ENCODE measurements around the gene HNRNPF.

Gene HNRNPF

DNA sequence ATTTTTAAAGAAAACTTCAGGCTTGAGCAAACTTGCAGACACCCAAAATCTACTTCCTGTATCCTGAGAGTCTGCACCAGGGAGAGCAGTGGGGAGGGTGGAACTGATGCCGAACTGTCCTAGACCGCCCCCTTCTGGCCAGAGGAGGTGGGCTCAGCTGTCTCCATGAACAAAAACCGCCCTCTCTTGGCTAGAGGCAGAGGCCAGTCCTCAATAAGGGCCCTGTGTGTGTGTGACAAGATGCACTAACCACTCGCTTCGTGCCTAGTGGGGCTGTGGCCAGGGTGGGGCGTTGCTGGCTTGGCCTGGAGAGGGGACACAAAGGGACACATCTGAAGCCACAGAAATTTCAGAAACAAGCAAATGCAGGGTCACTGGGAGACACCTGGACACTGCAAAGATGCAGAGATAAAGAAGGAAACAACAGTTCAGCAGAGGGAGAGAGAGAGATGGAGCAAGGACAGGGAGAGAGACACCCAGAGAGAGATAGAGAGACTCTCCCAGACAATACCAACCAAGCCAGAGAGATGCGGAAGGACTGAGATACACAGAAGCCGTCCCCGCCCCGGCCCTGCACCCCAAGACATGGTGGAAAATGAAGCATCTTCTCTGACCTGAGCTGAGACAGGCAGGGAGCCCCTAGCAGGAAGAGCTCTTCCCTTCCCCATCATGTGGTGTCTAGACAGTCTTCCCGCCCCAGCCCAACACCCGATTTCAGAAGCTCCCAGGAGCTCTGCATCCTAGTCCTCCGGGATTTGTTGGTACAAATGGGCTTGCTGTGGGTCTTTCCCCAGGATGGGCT, 60.3 kb downstream of the HNRNPF start:
- H3K27ac ChIP-seq (ENCODE audit: low read depth, low read length) = no peak overlapping the region
- no peaks in the 10 kb centered on the region for H3K9me3 ChIP-seq (ENCODE audit: control insufficient read depth, insufficient read depth, low read length)
- no peak overlapping the region for H3K4me3 ChIP-seq (ENCODE audit: low read length)
- TF ChIP-seq CTCF (IDR thresholded peaks at IDR 0.05; ENCODE audit: low read depth, low read length, poor library complexity, severe bottlenecking) (peak; percentile 96), EZH2phosphoT487 (IDR thresholded peaks at IDR 0.05; ENCODE audit: borderline replicate concordance, low read length) (no peak)
- H3K4me1 ChIP-seq (ENCODE audit: control insufficient read depth, low read length) = peaks cover 9% of the 10 kb centered on the region
- H3K36me3 ChIP-seq (ENCODE audit: control insufficient read depth, low read length) = no peaks in the 10 kb centered on the region
- H3K4me2 ChIP-seq (ENCODE audit: low read length) = peak overlapping the region; percentile 30; the same call in 1 of the 2 replicates
- H4K20me1 ChIP-seq (ENCODE audit: control insufficient read depth, insufficient read depth, low read depth, low read length) = no peaks in the 10 kb centered on the region
- H3F3A ChIP-seq (ENCODE audit: control insufficient read depth, insufficient read depth) = no peaks in the 10 kb centered on the region
- H3K27me3 ChIP-seq (ENCODE audit: control insufficient read depth, low read length) = peaks cover 13% of the 10 kb centered on the region
- no peaks in the 10 kb centered on the region for H3K79me2 ChIP-seq (ENCODE audit: control insufficient read depth, low read length)
- no peaks in the 10 kb centered on the region for H3K9me2 ChIP-seq (replicated peaks; ENCODE audit: control insufficient read depth, low read length)

- no peak overlapping the region for H3K27ac ChIP-seq (ENCODE audit: low read depth, low read length)
- H3K79me2 ChIP-seq (ENCODE audit: control insufficient read depth, low read length) = no peaks in the 10 kb centered on the region
- no peak overlapping the region for H3K4me3 ChIP-seq (ENCODE audit: low read length)
- TF ChIP-seq EZH2phosphoT487 (IDR thresholded peaks at IDR 0.05; ENCODE audit: borderline replicate concordance, low read length) (no peak), CTCF (IDR thresholded peaks at IDR 0.05; ENCODE audit: low read depth, low read length, poor library complexity, severe bottlenecking) (no peak)
- no peaks in the 10 kb centered on the region for H3F3A ChIP-seq (ENCODE audit: control insufficient read depth, insufficient read depth)
- H3K4me1 ChIP-seq (ENCODE audit: control insufficient read depth, low read length) = peaks cover 9% of the 10 kb centered on the region
- no peaks in the 10 kb centered on the region for H3K9me3 ChIP-seq (ENCODE audit: control insufficient read depth, insufficient read depth, low read length)
- H3K27me3 ChIP-seq (ENCODE audit: control insufficient read depth, low read length) = peaks cover 13% of the 10 kb centered on the region
- no peaks in the 10 kb centered on the region for H3K9me2 ChIP-seq (replicated peaks; ENCODE audit: control insufficient read depth, low read length)
- peak overlapping the region; percentile 30; the same call in 1 of the 2 replicates for H3K4me2 ChIP-seq (ENCODE audit: low read length)
- no peaks in the 10 kb centered on the region for H3K36me3 ChIP-seq (ENCODE audit: control insufficient read depth, low read length)
- H4K20me1 ChIP-seq (ENCODE audit: control insufficient read depth, insufficient read depth, low read depth, low read length) = no peaks in the 10 kb centered on the region
These were observed 61.0 kb downstream of the HNRNPF start for GRCh38 chr10:43347997-43348396.

DNA sequence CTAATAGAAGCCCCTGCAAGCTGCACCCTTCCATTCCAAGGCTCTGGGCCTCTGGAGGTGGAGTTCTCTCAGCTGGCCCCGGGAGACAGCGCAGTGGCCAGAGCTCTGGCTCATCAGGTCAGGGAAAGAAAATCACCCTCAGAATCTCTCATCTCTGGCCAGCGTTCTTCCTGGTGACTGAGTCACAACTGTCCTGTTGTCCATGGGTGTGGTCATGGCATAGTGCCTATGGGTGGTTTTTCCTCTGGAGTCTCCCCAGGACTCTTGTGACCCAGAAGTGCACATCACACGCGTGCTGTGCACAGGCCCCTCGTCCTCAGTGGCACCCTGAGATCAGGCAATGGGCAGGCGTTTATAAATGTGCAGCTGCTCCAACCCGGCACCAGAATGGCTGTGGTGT, 64.9 kb downstream of the HNRNPF start:
- no peaks in the 10 kb centered on the region for H4K20me1 ChIP-seq (ENCODE audit: control insufficient read depth, insufficient read depth, low read depth, low read length)
- TF ChIP-seq CTCF (IDR thresholded peaks at IDR 0.05; ENCODE audit: low read depth, low read length, poor library complexity, severe bottlenecking) = no peak
- no peak for TF ChIP-seq EZH2phosphoT487 (IDR thresholded peaks at IDR 0.05; ENCODE audit: borderline replicate concordance, low read length)
- peaks cover 9% of the 10 kb centered on the region for H3K4me1 ChIP-seq (ENCODE audit: control insufficient read depth, low read length)
- no peak overlapping the region for H3K4me2 ChIP-seq (ENCODE audit: low read length)
- no peaks in the 10 kb centered on the region for H3K9me2 ChIP-seq (replicated peaks; ENCODE audit: control insufficient read depth, low read length)
- no peaks in the 10 kb centered on the region for H3K36me3 ChIP-seq (ENCODE audit: control insufficient read depth, low read length)
- no peaks in the 10 kb centered on the region for H3K79me2 ChIP-seq (ENCODE audit: control insufficient read depth, low read length)
- H3K27me3 ChIP-seq (ENCODE audit: control insufficient read depth, low read length) = no peaks in the 10 kb centered on the region
- H3K4me3 ChIP-seq (ENCODE audit: low read length) = no peak overlapping the region
- H3K9me3 ChIP-seq (ENCODE audit: control insufficient read depth, insufficient read depth, low read length) = no peaks in the 10 kb centered on the region
- no peak overlapping the region for H3K27ac ChIP-seq (ENCODE audit: low read depth, low read length)
- H3F3A ChIP-seq (ENCODE audit: control insufficient read depth, insufficient read depth) = no peaks in the 10 kb centered on the region

Data from DOHH2 (cell line).